C4-2B (cell line): Measurements from ENCODE around the gene RAB3IL1.

Source experiments
- CTCF ChIP-seq: fragments of 450-650 bp; conservative IDR thresholded peaks from 2 replicates; pipeline ENCODE4 v1.5.1; 2017; ENCODE audit warnings: mild to moderate bottlenecking
- ZFX ChIP-seq: fragments of 450-650 bp; IDR thresholded peaks from 2 replicates; pipeline ENCODE4 v1.6.1; 2017

GRCh38 chr11:61891331-61892084, 25.9 kb downstream of the RAB3IL1 start, which contains the start of gene FADS3:
- TF ChIP-seq CTCF (no peak; the same call in 1 of the 2 replicates), ZFX (no peak)
